HEK293 (cell line): Measurements from ENCODE around the gene PDGFC.

Source experiments
- CTCF ChIA-PET: fragments of 350-600 bp; formaldehyde crosslinking; extraction: SDS; loops from one replicate; lab custom pipeline; 2021; ENCODE audit warnings: antibody characterized with exemption; lab: Yijun Ruan, JAX
- POLR2A ChIA-PET: fragments of 300-600 bp; formaldehyde crosslinking; extraction: SDS; loops from one replicate; lab custom pipeline; 2020; ENCODE audit warnings: antibody characterized with exemption, inconsistent platforms; lab: Yijun Ruan, JAX
- H3K27ac ChIP-seq: fragments of 200-500 bp; sonication (Bioruptor generic); 2 replicates; pipeline ENCODE4 v1.5.1; 2014; ENCODE audit warnings: low read depth, low read length, control low read depth, inconsistent platforms; ENCODE audit errors: extremely low read depth
- H3K36me3 ChIP-seq, 2 experiments: fragments of 200-500 bp in 1 of 2; sonication (Bioruptor generic) in 1 of 2; 1 replicate in 1 of 2; 2 replicates in 1 of 2; pipeline ENCODE4 v1.5.1; 2014 to 2017; ENCODE audit warnings: inconsistent platforms in 2 of 2, low read length in 2 of 2; ENCODE audit not compliant: control insufficient read depth in 2 of 2, insufficient read depth in 1 of 2
- H3K4me1 ChIP-seq: fragments of 200-500 bp; sonication (Bioruptor generic); 2 replicates; pipeline ENCODE4 v1.5.1; 2014; ENCODE audit warnings: mild to moderate bottlenecking, low read length, inconsistent platforms; ENCODE audit not compliant: control insufficient read depth, insufficient read depth
- H3K4me3 ChIP-seq: 2 replicates; pipeline ENCODE4 v1.5.1; 2011; ENCODE audit warnings: low read depth, mild to moderate bottlenecking, control low read depth, low read length, moderate library complexity
- H3K9me3 ChIP-seq: fragments of 200-500 bp; sonication (Bioruptor generic); 2 replicates; pipeline ENCODE4 v1.5.1; 2014; ENCODE audit warnings: low read depth, low read length, inconsistent platforms; ENCODE audit not compliant: control insufficient read depth, insufficient read depth
- KLF1 ChIP-seq: fragments of 450-650 bp; formaldehyde crosslinking; IDR thresholded peaks from 2 replicates; pipeline ENCODE4 v1.5.1; 2016; ENCODE audit warnings: missing biosample characterization, missing genetic modification characterization
- KLF17 ChIP-seq: fragments of 450-650 bp; formaldehyde crosslinking; IDR thresholded peaks from 2 replicates; pipeline ENCODE4 v1.5.1; 2016; ENCODE audit warnings: missing biosample characterization, missing genetic modification characterization
- KLF8 ChIP-seq: fragments of 450-650 bp; formaldehyde crosslinking; IDR thresholded peaks from 2 replicates; pipeline ENCODE4 v1.5.1; 2016; ENCODE audit warnings: missing biosample characterization, missing genetic modification characterization
- MEIS1 ChIP-seq: sonication (generic); formaldehyde crosslinking; IDR thresholded peaks from 2 replicates; pipeline ENCODE4 v1.8.1; 2022; ENCODE audit warnings: missing genetic modification reagents, mild to moderate bottlenecking, borderline replicate concordance
- PBX3 ChIP-seq: sonication (generic); formaldehyde crosslinking; IDR thresholded peaks from 2 replicates; pipeline ENCODE4 v1.8.1; 2022; ENCODE audit warnings: mild to moderate bottlenecking, moderate library complexity, missing genetic modification reagents
- SCRT1 ChIP-seq: fragments of 450-650 bp; formaldehyde crosslinking; IDR thresholded peaks from 2 replicates; pipeline ENCODE4 v1.5.1; 2016; ENCODE audit warnings: missing biosample characterization, missing genetic modification characterization, borderline replicate concordance
- SP3 ChIP-seq: fragments of 450-650 bp; formaldehyde crosslinking; IDR thresholded peaks from 2 replicates; pipeline ENCODE4 v1.5.1; 2016; ENCODE audit warnings: missing biosample characterization, missing genetic modification characterization
- YY2 ChIP-seq: fragments of 450-650 bp; formaldehyde crosslinking; IDR thresholded peaks from 2 replicates; pipeline ENCODE4 v1.5.1; 2016; ENCODE audit warnings: missing biosample characterization, missing genetic modification characterization
- ZBTB49 ChIP-seq: fragments of 450-650 bp; formaldehyde crosslinking; IDR thresholded peaks from 2 replicates; pipeline ENCODE4 v1.5.1; 2016; ENCODE audit warnings: missing biosample characterization, missing genetic modification characterization, low read depth
- ZNF133 ChIP-seq: fragments of 450-650 bp; formaldehyde crosslinking; IDR thresholded peaks from 2 replicates; pipeline ENCODE4 v1.5.1; 2016; ENCODE audit warnings: missing biosample characterization, missing genetic modification characterization
- ZNF18 ChIP-seq: fragments of 450-650 bp; formaldehyde crosslinking; IDR thresholded peaks from 2 replicates; pipeline ENCODE4 v1.5.1; 2016; ENCODE audit warnings: missing biosample characterization, missing genetic modification characterization
- ZNF23 ChIP-seq: fragments of 450-650 bp; formaldehyde crosslinking; IDR thresholded peaks from 2 replicates; pipeline ENCODE4 v1.5.1; 2016; ENCODE audit warnings: missing biosample characterization, missing genetic modification characterization, borderline replicate concordance
- ZNF324 ChIP-seq: fragments of 450-650 bp; formaldehyde crosslinking; IDR thresholded peaks from 2 replicates; pipeline ENCODE4 v1.5.1; 2016; ENCODE audit warnings: missing biosample characterization, missing genetic modification characterization
- ZNF335 ChIP-seq: fragments of 450-650 bp; formaldehyde crosslinking; conservative IDR thresholded peaks from 2 replicates; pipeline ENCODE4 v1.5.1; 2016; ENCODE audit warnings: missing biosample characterization, missing genetic modification characterization
- ZNF426 ChIP-seq: fragments of 450-650 bp; formaldehyde crosslinking; IDR thresholded peaks from 2 replicates; pipeline ENCODE4 v1.5.1; 2017; ENCODE audit warnings: missing biosample characterization, missing genetic modification characterization, mild to moderate bottlenecking, inconsistent platforms, moderate library complexity
- ZNF571 ChIP-seq: fragments of 450-650 bp; formaldehyde crosslinking; IDR thresholded peaks from 2 replicates; pipeline ENCODE4 v1.5.0; 2017; ENCODE audit warnings: missing biosample characterization, missing genetic modification characterization
- ZNF585B ChIP-seq: fragments of 450-650 bp; formaldehyde crosslinking; IDR thresholded peaks from 2 replicates; pipeline ENCODE4 v1.5.1; 2016; ENCODE audit warnings: missing biosample characterization, missing genetic modification characterization
- ZNF621 ChIP-seq: fragments of 450-650 bp; formaldehyde crosslinking; IDR thresholded peaks from 2 replicates; pipeline ENCODE4 v1.5.1; 2017; ENCODE audit warnings: missing biosample characterization, missing genetic modification characterization
- ZSCAN16 ChIP-seq: fragments of 450-650 bp; formaldehyde crosslinking; IDR thresholded peaks from 2 replicates; pipeline ENCODE4 v1.5.1; 2016; ENCODE audit warnings: missing biosample characterization, missing genetic modification characterization

The PDGFC gene

GRCh38 chr4:156792462-156793085 lies 179.0 kb downstream of the PDGFC start (continued):
- TF ChIP-seq SCRT1: no peak
- TF ChIP-seq SP3 (tag by site-specific recombination): no peak
- no peak for TF ChIP-seq MEIS1 (CRISPR knock-in tag)
- TF ChIP-seq KLF1 (tag by site-specific recombination): no peak
- TF ChIP-seq ZNF23: no peak
- TF ChIP-seq ZSCAN16 (tag by site-specific recombination): no peak

- H3K27ac ChIP-seq: no peak overlapping the region
- TF ChIP-seq ZNF571 (tag by site-specific recombination) (no peak), ZNF133 (tag by site-specific recombination) (no peak), KLF8 (no peak), KLF17 (tag by site-specific recombination) (no peak), PBX3 (CRISPR knock-in tag) (no peak), YY2 (tag by site-specific recombination) (no peak), ZNF324 (no peak), ZNF585B (tag by site-specific recombination) (no peak)
- H3K9me3 ChIP-seq: no peaks in the 10 kb centered on the region
- ChIA-PET POLR2A (no interaction called here), CTCF (no interaction called here)
- H3K36me3 ChIP-seq: no peaks in the 10 kb centered on the region
- peaks cover 2% of the 10 kb centered on the region; the same call in 1 of the 2 replicates for H3K4me1 ChIP-seq
- H3K4me3 ChIP-seq: no peak overlapping the region
Measured at GRCh38 chr4:156790866-156791265, 180.7 kb downstream of the PDGFC start.

GRCh38 chr4:156788782-156789181 lies 182.8 kb downstream of the PDGFC start:
- no peak for TF ChIP-seq ZNF23
- TF ChIP-seq ZBTB49: no peak
- TF ChIP-seq ZNF335: no peak
- TF ChIP-seq ZNF18 (tag by site-specific recombination): no peak
- TF ChIP-seq ZNF426: no peak
- TF ChIP-seq ZNF621 (tag by site-specific recombination): no peak
- Histone ChIP-seq H3K9me3 (no peaks in the 10 kb centered on the region), H3K4me1 (no peaks in the 10 kb centered on the region; the same call in 1 of the 2 replicates), H3K36me3 (no peaks in the 10 kb centered on the region), H3K27ac (no peak overlapping the region), H3K4me3 (no peak overlapping the region)
- CTCF ChIA-PET: no interaction called here
- POLR2A ChIA-PET: interaction anchor here (1.1 kb wide), 1 partner anchor 18 kb away, joined by 3 read pairs; no protein-coding TSS in a partner anchor
